ENCODE measurements around the gene TEX29.

Gene TEX29

DNA sequence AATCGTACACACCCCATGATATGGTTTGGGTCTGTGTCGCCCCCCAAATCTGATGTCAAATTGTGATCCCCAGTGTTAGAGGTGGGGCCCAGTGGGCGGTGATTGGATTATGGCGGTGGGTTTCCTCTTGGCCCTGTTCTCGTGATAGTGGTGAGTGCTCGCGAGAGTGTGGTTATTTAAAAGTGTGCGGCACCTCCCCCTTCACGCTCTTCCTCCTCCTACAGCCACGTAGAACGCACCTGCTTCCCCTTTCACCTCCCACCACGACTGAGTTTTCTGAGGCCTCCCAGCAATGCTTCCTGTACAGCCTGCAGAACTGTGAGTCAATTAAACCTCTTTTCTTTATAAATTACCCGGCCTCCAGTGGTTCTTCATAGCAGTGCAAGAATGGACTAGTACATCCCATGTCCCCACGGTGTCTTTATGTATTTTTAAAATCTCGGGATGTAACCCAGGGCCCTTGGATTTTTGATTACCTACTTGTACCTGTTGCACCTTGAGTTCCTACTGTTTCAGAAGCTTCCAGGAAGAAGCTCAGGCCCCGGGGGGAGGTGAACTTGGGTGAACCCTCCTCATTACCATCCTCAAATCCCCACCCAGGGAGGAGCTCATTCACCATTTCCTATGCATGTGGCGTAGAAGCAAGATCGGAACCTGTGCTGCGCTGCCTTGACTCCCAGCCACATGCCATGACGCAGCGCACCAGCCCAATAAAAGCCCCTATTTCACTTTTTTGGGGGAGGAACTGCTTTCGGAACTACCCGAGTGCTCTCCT is 52.4 kb downstream of the TEX29 start:
- DNase-seq, result no peak

GRCh38 chr13:111373486-111373885 is 53.0 kb downstream of the TEX29 start:
- DNase-seq, result no peak

- no peak for DNase-seq
Measured at GRCh38 chr13:111380431-111380830, 60.0 kb downstream of the TEX29 start.

DNA sequence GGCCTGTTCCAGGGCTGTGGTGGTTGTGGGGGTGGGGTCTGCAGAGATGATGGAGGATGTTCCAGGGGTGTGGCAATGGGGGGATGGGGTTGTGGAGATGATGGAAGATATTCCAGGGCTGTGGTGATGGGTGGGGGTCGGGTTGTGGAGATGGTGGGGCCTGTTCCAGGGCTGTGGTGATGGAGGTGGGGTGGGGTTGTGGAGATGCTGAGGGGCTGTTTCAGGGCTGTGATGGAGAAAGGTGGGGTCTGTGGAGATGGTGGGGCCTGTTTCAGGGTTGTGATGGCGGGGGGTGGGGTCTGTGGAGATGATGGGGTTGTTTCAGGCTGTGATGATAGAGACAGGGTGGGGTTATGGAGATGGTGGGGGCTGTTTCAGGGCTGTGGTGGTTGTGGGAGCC is 62.0 kb downstream of the TEX29 start:
- DNase-seq, result no peak

DNA sequence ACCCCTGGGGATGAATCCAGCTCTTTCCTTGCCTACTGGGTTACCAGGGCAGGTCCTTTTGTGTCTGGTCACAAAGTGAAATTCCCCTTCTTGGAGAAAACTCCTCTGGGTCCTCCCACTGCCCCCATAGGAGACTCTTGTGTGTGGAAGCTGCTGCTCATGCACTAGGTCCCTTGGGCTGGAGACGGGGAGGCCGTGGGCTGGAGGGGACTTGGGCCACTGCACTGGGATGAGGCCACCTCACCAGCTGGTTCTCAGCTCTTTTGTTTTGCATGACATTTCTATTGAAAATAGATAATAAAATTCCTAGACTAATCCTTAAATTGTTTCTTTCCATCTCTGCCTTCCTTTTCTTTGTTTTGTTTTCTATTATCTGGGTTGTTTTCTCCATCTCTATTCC is 62.4 kb downstream of the TEX29 start:
- no peak for DNase-seq

DNA sequence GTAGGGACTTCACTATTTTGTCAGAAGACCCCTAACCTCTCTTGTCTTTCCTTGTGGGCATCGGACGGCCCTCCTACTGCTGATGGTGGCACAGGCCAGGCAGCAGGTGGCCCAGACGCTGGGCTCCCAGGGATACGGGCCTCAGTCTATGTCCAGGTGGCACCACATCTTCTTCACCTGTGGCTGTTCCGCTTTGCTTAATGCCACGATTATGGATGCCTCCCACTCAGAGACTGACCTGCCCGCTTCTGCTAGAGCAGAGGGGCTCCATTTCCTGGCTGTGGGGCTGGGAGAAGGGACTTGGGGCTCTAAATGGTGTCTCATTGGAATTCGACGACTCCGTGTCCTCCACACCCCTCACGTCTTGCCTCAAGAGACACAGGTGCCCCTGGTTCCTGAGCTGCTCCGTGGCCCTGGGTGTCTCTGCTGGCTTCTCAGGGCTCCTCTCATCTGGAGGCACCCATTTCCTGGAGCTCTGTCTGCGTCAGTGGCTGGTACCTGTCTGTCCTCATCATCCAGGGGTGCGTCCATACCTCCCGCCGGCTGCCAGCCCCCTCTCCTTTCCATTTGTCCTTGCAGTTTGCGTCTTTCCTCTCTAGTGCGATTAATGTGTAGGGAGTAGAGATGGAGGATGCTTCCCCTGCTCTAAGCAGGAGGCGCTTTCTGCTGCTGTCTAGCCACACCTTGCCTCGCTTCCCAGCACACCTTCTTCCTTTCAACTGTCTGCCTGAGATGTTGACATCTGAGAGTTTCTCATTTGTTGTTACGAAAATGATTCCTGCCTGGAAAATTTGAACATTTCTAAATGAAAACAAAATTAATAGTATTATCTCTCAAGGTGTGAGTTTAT is 63.4 kb downstream of the TEX29 start:
- DNase-seq, result no peak

GRCh38 chr13:111384441-111385182 is 64.2 kb downstream of the TEX29 start:
- no peak for DNase-seq

GRCh38 chr13:111385183-111385857 is 64.9 kb downstream of the TEX29 start:
- DNase-seq, result no peak

GRCh38 chr13:111387026-111387871 is 66.8 kb downstream of the TEX29 start:
- no peak for DNase-seq

- DNase-seq, result no peak
Measured at GRCh38 chr13:111387945-111388600, 67.6 kb downstream of the TEX29 start.

DNA sequence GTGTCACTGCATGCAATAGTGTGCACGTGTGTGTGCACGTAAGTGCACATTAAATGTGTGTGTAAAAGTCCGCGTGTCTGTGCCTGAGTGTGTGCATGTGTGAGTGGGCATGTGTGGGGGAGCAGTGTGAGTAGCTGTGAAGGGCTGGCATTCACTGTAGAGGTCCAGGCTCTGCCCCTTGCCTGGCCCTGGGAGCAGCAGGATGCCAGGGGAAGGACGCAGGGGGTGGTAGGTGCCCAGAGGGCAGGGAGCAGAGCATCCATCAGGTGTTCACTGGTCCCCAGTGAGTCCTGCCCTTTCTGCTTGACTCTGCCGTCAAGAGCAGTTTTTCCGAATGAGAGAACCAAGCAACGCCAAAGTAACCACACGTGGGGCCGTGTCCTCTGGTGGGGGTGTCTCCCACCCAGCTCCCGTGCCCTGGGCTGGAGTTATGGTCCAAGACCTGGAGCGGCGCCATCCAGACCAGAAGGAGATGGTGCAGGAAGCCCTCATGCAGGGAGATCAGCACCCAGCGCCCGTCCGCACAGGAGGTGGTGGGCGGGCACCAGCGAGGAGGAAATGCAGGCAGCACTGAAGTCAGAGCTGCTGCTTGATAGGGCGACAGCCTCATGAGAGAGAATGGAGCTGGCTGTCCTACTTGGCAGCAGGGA is 68.5 kb downstream of the TEX29 start:
- no peak for DNase-seq

DNA sequence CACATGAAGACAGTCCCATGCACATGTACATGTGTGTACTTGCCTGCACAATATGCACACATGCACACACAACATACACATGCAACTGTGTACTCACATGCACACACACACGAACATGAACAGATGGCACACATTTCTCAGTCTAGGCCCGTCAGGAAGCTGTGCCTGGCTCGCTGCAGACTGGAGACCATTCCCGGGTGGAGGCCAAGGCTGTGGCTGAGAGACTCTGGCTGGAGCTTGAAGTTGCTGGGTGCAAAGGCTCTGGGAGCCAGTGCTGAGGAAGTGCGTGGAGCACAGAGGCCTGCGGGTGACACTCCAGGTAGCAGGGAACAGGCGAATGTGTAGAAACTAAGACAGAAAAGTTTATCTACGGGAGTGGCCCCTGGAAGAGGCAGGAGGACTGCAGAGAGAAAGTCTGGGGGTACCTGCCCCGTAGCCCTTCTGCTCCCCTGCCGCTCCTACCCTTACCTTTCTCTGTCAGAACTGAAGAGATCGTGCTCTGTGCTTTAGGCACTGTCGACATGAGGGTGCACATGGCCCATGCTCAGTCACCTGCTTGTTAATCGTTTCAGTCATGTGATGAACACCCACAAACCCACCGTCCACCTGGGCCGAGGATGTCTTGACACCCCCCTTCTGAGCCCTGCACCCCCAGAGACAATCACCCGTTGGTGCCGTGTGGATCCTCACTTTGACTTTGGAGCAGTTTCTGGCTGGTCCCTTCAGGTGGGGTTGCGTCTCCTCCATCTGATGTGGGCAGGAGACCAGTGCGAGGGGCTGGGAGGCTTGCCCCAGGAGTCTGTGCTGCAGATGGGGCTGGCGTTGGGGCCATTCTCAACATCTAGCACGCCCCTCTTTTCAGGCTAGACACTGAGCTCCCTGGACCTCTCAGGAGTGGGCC is 69.4 kb downstream of the TEX29 start:
- no peak for DNase-seq

GRCh38 chr13:111390522-111391270 is 70.3 kb downstream of the TEX29 start:
- no peak for DNase-seq

GRCh38 chr13:111392486-111392885 is 72.0 kb downstream of the TEX29 start:
- no peak for DNase-seq

GRCh38 chr13:111393221-111393790 is 72.9 kb downstream of the TEX29 start:
- DNase-seq, result no peak
